ENCODE data around the gene TMEM132D. TPM values are rescaled to one million over a fixed set of nuclear protein-coding genes. Genes with fewer than 3 reads are reported as not detected.

TMEM132D gene
- total and polyA plus RNA-seq, 4 experiments from 2014 or later, result not detected

DNA sequence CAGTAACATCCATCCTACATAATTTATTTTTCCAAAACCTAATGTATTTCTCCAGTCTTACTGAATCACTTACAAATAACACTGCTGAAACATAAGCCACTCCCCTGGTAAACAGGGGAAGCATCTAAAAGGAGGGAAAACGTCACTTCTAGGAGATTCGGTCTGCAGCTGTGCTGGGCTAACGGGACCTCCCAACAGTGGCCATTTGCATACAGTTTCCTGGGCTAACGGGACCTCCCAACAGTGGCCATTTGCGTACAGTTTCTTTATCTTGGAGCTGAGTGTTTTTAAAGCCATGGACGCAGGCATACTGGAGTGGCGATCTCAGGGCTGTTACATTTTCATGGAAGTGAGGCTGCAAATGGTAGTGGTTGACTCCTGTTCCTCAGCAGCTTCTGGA, 242.9 kb downstream of the TMEM132D start:
- Mint-ChIP-seq H3K9me3 (peaks cover 0 to 8% (median 1%) of the 10 kb centered on the region in 8 donors), H3K27ac (no peak overlapping the region), H3K27me3 (no peaks in the 10 kb centered on the region), H3K4me1 (no peaks in the 10 kb centered on the region), H3K4me3 (no peak overlapping the region), H3K36me3 (no peaks in the 10 kb centered on the region)
- H3K27me3 ChIP-seq (ENCODE audit: insufficient read depth, low read length), result no peaks in the 10 kb centered on the region
- H3K9me3 ChIP-seq (ENCODE audit: control insufficient read depth in 1 of 2, low read length in 2 of 2), result no peaks in the 10 kb centered on the region
- no peak overlapping the region for H3K4me3 ChIP-seq (ENCODE audit: low read length in 2 of 2)
- intact Hi-C loops (cut with micrococcal nuclease), result no loop called here
- CTCF ChIA-PET (ENCODE audit: partially characterized antibody), result no interaction called here
- H3K27ac ChIP-seq (ENCODE audit: low read depth, low read length), result no peak overlapping the region
- no peak for DNase-seq
- no peaks in the 10 kb centered on the region for H3K36me3 ChIP-seq (ENCODE audit: insufficient read depth, low read length)
- POLR2A ChIA-PET (ENCODE audit: partially characterized antibody), result no interaction called here
- no peaks in the 10 kb centered on the region for H3K4me1 ChIP-seq (ENCODE audit: insufficient read depth, low read length)

DNA sequence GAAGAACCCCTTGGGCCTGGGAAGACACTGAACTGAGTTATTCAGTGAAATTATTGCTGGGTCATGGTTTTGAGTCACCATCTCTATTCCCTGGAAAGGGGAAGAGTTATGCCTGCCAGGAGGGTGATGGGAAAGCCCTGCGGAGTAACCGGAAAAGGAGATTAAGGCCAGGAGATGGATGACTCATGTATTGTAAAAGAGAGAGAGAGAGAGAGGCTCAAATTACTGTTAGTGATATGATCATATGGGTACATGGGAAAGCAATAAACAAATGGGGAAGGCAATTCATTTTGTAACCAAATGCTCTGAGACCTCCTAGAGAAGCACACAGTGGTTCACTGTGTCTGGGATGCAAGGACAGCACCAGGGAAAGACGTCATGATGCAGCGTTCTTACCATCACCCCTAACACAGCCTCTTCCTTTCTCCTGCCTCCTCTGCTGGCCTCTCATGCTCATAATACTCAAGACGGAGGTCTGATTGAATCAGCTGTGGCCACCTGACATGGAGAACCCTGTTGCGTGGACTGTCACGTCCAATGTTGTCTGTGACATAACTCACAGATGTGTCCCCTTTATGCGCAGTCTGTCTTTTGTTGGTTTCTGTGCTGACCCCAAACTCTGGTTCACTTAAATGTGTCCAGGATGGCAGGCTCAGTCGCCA, 243.7 kb downstream of the TMEM132D start:
- POLR2A ChIA-PET (ENCODE audit: partially characterized antibody), result no interaction called here

DNA sequence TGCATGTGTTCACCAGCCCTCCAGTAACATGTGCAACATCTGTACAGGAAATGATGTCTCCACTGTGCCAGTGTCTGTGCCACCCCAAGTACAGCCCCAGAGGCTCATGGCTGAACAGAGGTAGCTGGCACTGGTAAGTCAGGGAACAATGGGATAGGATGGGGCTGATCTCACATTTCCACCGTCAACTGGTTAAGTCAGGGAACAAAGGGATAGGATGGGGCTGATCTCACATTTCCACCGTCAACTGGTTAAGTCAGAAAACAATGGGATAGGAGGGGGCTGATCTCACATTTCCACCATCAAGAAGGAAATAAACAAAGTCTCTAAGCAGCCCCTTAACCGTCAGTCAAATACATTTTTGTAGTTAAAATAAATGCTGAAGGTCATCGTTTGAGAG, 246.6 kb downstream of the TMEM132D start:
- H3K36me3 Mint-ChIP-seq, result no peaks in the 10 kb centered on the region
- H3K4me1 Mint-ChIP-seq, result no peaks in the 10 kb centered on the region
- Histone ChIP-seq H3K27me3 (ENCODE audit: insufficient read depth, low read length) (no peaks in the 10 kb centered on the region), H3K9me3 (ENCODE audit: control insufficient read depth in 1 of 2, low read length in 2 of 2) (no peaks in the 10 kb centered on the region), H3K4me3 (ENCODE audit: low read length in 2 of 2) (no peak overlapping the region), H3K4me1 (ENCODE audit: insufficient read depth, low read length) (no peaks in the 10 kb centered on the region), H3K36me3 (ENCODE audit: insufficient read depth, low read length) (no peaks in the 10 kb centered on the region), H3K27ac (ENCODE audit: low read depth, low read length) (no peak overlapping the region)
- intact Hi-C loops (cut with micrococcal nuclease), result no loop called here
- ChIA-PET POLR2A (ENCODE audit: partially characterized antibody) (no interaction called here), CTCF (ENCODE audit: partially characterized antibody) (no interaction called here)
- no peak for DNase-seq
- no peaks in the 10 kb centered on the region for H3K27me3 Mint-ChIP-seq
- no peak overlapping the region for H3K27ac Mint-ChIP-seq
- no peak overlapping the region for H3K4me3 Mint-ChIP-seq
- peaks cover 0 to 11% (median 5%) of the 10 kb centered on the region in 8 donors for H3K9me3 Mint-ChIP-seq

More for the DNA sequence above, 243.7 kb downstream of the TMEM132D start:
- H3K9me3 Mint-ChIP-seq, result peaks cover 0 to 11% (median 3%) of the 10 kb centered on the region in 8 donors
- H3K4me3 Mint-ChIP-seq, result no peak overlapping the region
- Histone ChIP-seq H3K27ac (ENCODE audit: low read depth, low read length) (no peak overlapping the region), H3K27me3 (ENCODE audit: insufficient read depth, low read length) (no peaks in the 10 kb centered on the region), H3K4me3 (ENCODE audit: low read length in 2 of 2) (no peak overlapping the region), H3K36me3 (ENCODE audit: insufficient read depth, low read length) (no peaks in the 10 kb centered on the region), H3K9me3 (ENCODE audit: control insufficient read depth in 1 of 2, low read length in 2 of 2) (no peaks in the 10 kb centered on the region), H3K4me1 (ENCODE audit: insufficient read depth, low read length) (no peaks in the 10 kb centered on the region)
- no peak overlapping the region for H3K27ac Mint-ChIP-seq
- no peaks in the 10 kb centered on the region for H3K27me3 Mint-ChIP-seq
- no peaks in the 10 kb centered on the region for H3K4me1 Mint-ChIP-seq
- H3K36me3 Mint-ChIP-seq, result no peaks in the 10 kb centered on the region
- DNase-seq, result no peak
- CTCF ChIA-PET (ENCODE audit: partially characterized antibody), result no interaction called here
- intact Hi-C loops (cut with micrococcal nuclease), result no loop called here

DNA sequence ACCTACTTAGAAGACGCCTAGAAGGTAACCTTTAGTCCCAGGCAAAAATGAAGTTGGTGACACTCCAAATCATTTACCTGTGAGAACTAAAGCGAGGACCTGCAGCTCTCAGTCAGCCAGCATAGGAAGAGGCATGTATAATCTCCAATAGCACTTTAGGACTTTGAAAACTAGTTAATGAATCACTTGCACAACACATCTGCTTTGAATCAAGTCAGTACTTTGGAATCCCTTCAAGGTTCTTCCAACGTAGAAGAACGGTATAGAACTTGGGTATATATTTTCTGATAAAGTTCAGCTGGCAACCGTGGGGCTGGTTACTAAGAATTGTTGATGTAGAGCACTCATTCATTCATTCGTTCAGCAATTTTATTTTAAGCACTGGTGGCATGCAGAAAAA, 251.9 kb downstream of the TMEM132D start:
- intact Hi-C loops (cut with micrococcal nuclease), result no loop called here
- Mint-ChIP-seq H3K4me1 (no peaks in the 10 kb centered on the region), H3K4me3 (no peak overlapping the region), H3K27me3 (no peaks in the 10 kb centered on the region), H3K9me3 (peaks cover 0 to 20% (median 8%) of the 10 kb centered on the region in 8 donors), H3K36me3 (no peaks in the 10 kb centered on the region), H3K27ac (no peak overlapping the region)
- Histone ChIP-seq H3K4me1 (ENCODE audit: insufficient read depth, low read length) (no peaks in the 10 kb centered on the region), H3K36me3 (ENCODE audit: insufficient read depth, low read length) (no peaks in the 10 kb centered on the region), H3K27me3 (ENCODE audit: insufficient read depth, low read length) (no peaks in the 10 kb centered on the region), H3K9me3 (ENCODE audit: control insufficient read depth in 1 of 2, low read length in 2 of 2) (no peaks in the 10 kb centered on the region), H3K4me3 (ENCODE audit: low read length in 2 of 2) (no peak overlapping the region), H3K27ac (ENCODE audit: low read depth, low read length) (no peak overlapping the region)
- CTCF ChIA-PET (ENCODE audit: partially characterized antibody), result no interaction called here
- no peak for DNase-seq
- POLR2A ChIA-PET (ENCODE audit: partially characterized antibody), result no interaction called here

DNA sequence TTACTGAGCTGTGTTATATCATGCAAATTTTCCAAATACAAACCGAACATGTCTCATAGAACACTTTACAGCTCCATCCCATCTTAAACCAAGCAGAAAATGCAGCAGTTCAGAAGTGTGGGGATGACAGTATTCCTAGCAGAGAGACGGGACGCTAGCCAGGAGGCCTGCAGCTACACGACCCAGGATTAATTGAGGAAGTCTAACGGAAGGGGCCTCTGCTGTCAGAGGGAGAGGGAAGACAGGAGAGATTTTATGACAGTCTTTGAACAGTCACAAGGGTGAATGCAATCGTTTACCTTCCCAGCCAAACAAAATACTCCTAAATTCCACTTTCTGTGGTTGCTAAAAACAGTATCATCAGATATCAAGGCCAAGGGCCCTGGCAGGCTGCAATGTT, 261.9 kb downstream of the TMEM132D start:
- no peaks in the 10 kb centered on the region for H3K4me1 Mint-ChIP-seq
- no peak overlapping the region for H3K4me3 Mint-ChIP-seq
- intact Hi-C loops (cut with micrococcal nuclease), result no loop called here
- POLR2A ChIA-PET (ENCODE audit: partially characterized antibody), result no interaction called here
- Histone ChIP-seq H3K4me1 (ENCODE audit: insufficient read depth, low read length) (no peaks in the 10 kb centered on the region), H3K36me3 (ENCODE audit: insufficient read depth, low read length) (no peaks in the 10 kb centered on the region), H3K27me3 (ENCODE audit: insufficient read depth, low read length) (no peaks in the 10 kb centered on the region), H3K4me3 (ENCODE audit: low read length in 2 of 2) (no peak overlapping the region), H3K9me3 (ENCODE audit: control insufficient read depth in 1 of 2, low read length in 2 of 2) (no peaks in the 10 kb centered on the region), H3K27ac (ENCODE audit: low read depth, low read length) (no peak overlapping the region)
- DNase-seq, result no peak
- peaks cover 1 to 15% (median 6%) of the 10 kb centered on the region in 8 donors for H3K9me3 Mint-ChIP-seq
- H3K27me3 Mint-ChIP-seq, result no peaks in the 10 kb centered on the region
- H3K36me3 Mint-ChIP-seq, result no peaks in the 10 kb centered on the region
- CTCF ChIA-PET (ENCODE audit: partially characterized antibody), result no interaction called here
- no peak overlapping the region for H3K27ac Mint-ChIP-seq

DNA sequence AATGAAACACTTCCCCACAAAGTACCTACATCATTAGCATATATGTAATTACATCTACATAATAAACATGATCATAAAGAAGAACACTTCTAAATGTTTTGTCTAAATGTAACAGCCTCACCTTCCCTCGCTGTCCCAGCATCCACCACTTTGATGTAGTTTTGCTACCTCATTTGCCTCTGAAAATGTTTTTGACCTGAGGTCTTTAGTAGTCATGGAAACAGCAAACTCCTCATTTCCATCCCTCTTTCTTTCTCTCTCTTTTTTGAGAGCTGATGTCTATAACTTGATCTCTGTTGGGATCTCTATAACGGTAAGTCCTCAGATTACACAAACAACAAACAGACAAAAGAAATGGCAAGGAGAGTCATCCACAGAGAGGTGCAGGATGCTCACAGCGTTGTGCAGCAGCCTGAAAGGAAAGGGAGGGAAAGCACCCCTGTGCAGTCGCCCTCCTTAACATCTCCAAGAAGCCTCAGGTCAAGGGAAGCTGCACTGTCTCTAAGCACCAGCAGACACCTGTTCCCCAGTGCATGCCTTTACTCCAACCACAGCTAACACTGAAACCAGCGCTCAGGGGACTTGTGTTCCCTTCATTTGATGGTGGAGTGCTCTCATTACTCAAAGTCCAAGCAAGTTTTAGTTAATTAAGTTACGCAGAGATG, 268.7 kb downstream of the TMEM132D start:
- H3K4me1 ChIP-seq (ENCODE audit: insufficient read depth, low read length), result no peaks in the 10 kb centered on the region
- no peak for DNase-seq
- Mint-ChIP-seq H3K36me3 (no peaks in the 10 kb centered on the region), H3K9me3 (peaks cover 0 to 6% (median 1%) of the 10 kb centered on the region in 8 donors), H3K27ac (no peak overlapping the region), H3K4me3 (no peak overlapping the region), H3K4me1 (no peaks in the 10 kb centered on the region), H3K27me3 (no peaks in the 10 kb centered on the region)
- intact Hi-C loops (cut with micrococcal nuclease), result no loop called here
- POLR2A ChIA-PET (ENCODE audit: partially characterized antibody), result no interaction called here
- CTCF ChIA-PET (ENCODE audit: partially characterized antibody), result no interaction called here
- H3K4me3 ChIP-seq (ENCODE audit: low read length in 2 of 2), result no peak overlapping the region
- H3K36me3 ChIP-seq (ENCODE audit: insufficient read depth, low read length), result no peaks in the 10 kb centered on the region
- H3K27ac ChIP-seq (ENCODE audit: low read depth, low read length), result no peak overlapping the region
- H3K27me3 ChIP-seq (ENCODE audit: insufficient read depth, low read length), result no peaks in the 10 kb centered on the region
- no peaks in the 10 kb centered on the region for H3K9me3 ChIP-seq (ENCODE audit: control insufficient read depth in 1 of 2, low read length in 2 of 2)

DNA sequence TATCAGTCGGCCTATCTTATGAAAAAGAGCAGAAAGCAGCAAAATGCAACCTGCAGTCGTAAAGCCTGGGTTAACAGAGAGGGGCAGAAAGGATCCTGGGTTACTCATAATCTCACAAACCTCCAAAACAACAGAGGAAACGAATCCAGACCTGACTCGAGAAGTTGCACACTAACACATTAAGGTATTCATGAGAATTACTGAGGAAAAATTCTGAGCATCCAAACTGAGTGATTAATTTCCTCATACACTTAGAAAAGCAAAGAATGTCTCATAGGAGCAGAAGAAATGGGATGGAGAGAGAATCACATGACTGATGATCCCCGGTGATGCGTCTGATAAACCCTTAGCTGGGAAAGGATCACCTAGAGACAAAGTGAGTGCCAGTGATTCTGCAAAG, 272.5 kb downstream of the TMEM132D start:
- POLR2A ChIA-PET (ENCODE audit: partially characterized antibody), result no interaction called here
- no peaks in the 10 kb centered on the region for H3K36me3 Mint-ChIP-seq

More for the DNA sequence above, 272.5 kb downstream of the TMEM132D start:
- Mint-ChIP-seq H3K27me3 (no peaks in the 10 kb centered on the region), H3K4me3 (no peak overlapping the region), H3K4me1 (no peaks in the 10 kb centered on the region), H3K9me3 (peaks cover 0 to 7% (median 2%) of the 10 kb centered on the region in 8 donors), H3K27ac (no peak overlapping the region)
- Histone ChIP-seq H3K27ac (ENCODE audit: low read depth, low read length) (no peak overlapping the region), H3K9me3 (ENCODE audit: control insufficient read depth in 1 of 2, low read length in 2 of 2) (no peaks in the 10 kb centered on the region), H3K4me1 (ENCODE audit: insufficient read depth, low read length) (no peaks in the 10 kb centered on the region), H3K27me3 (ENCODE audit: insufficient read depth, low read length) (no peaks in the 10 kb centered on the region), H3K36me3 (ENCODE audit: insufficient read depth, low read length) (no peaks in the 10 kb centered on the region), H3K4me3 (ENCODE audit: low read length in 2 of 2) (no peak overlapping the region)
- DNase-seq, result no peak
- intact Hi-C loops (cut with micrococcal nuclease), result no loop called here
- CTCF ChIA-PET (ENCODE audit: partially characterized antibody), result no interaction called here

Measured in CD4-positive, alpha-beta memory T cell (primary cell).